ENCODE data around the gene FNIP1. TPM values are rescaled to one million over a fixed set of nuclear protein-coding genes. Genes with fewer than 3 reads are reported as not detected.
"Not testable (repeated sequence)": the region's sequence is repeated elsewhere in the genome, so short reads cannot be mapped to it uniquely, and the experiment has no call there.

The FNIP1 gene
- total and polyA plus RNA-seq, 9 of the 15 experiments (the other 6 are each of a cell fraction or from before 2014, with no cell fraction given), result 5.0 to 32.8 (median 18.4) TPM

- TF ChIP-seq NFIC (IDR thresholded peaks at IDR 0.05), result 0 out of 2 replicates have a peak, but pooled peaks have one; percentile 13
- H3K9me3 ChIP-seq (replicated peaks; ENCODE audit: control insufficient read depth, insufficient read depth, low read depth, low read length); intact Hi-C loops (cut with micrococcal nuclease); H3K27me3 ChIP-seq (ENCODE audit: control insufficient read depth in 2 of 2, insufficient read depth in 2 of 2, low read length in 2 of 2); H3K79me2 ChIP-seq (ENCODE audit: control insufficient read depth, insufficient read depth, low read length); H3K27ac ChIP-seq (ENCODE audit: extremely low read depth, low read depth, low read length); H2AFZ ChIP-seq (ENCODE audit: low read depth, low read length); in situ Hi-C loops (cut with MboI); DNase-seq (ENCODE audit: extremely low read depth in 1 of 4, low spot score in 3 of 4); H3K9ac ChIP-seq (ENCODE audit: insufficient read depth in 1 of 2, low read depth in 2 of 2, low read length in 2 of 2); ATAC-seq; CTCF ChIA-PET (ENCODE audit: low intra/inter-chr PET ratio); H3K4me3 ChIP-seq; FAIRE-seq; H4K20me1 ChIP-seq (replicated peaks; ENCODE audit: control insufficient read depth, insufficient read depth, low read length); H3K9me1 ChIP-seq (ENCODE audit: control insufficient read depth, insufficient read depth, low read length); H3K4me1 ChIP-seq (replicated peaks in 1 of 2; ENCODE audit: control insufficient read depth in 2 of 2, insufficient read depth in 2 of 2, low read length in 2 of 2); BruUV-seq (replicated peaks); H3K4me2 ChIP-seq (ENCODE audit: insufficient read depth, low read length): not testable (repeated sequence)
- POLR2A ChIA-PET, result interaction anchor here (1.5 kb wide), 1 partner anchor 13 kb away, joined by 3 read pairs; no protein-coding TSS in a partner anchor
- H3K36me3 ChIP-seq (ENCODE audit: control insufficient read depth, insufficient read depth, low read length), result peaks cover 37% of the 10 kb centered on the region
These were observed 72.7 kb downstream of the FNIP1 start for GRCh38 chr5:131724089-131724488.

GRCh38 chr5:131720714-131721113 lies 76.1 kb downstream of the FNIP1 start:
- in situ Hi-C loops (cut with MboI) (no loop called here), intact Hi-C loops (cut with micrococcal nuclease) (no loop called here)
- no peaks in the 10 kb centered on the region for H4K20me1 ChIP-seq (replicated peaks; ENCODE audit: control insufficient read depth, insufficient read depth, low read length)
- H3K36me3 ChIP-seq (ENCODE audit: control insufficient read depth, insufficient read depth, low read length), result peaks cover 54% of the 10 kb centered on the region
- H3K27me3 ChIP-seq (ENCODE audit: control insufficient read depth in 2 of 2, insufficient read depth in 2 of 2, low read length in 2 of 2), result no peaks in the 10 kb centered on the region
- H3K4me3 ChIP-seq, result no peak overlapping the region
- CTCF ChIA-PET (ENCODE audit: low intra/inter-chr PET ratio), result interaction anchor here (0.6 kb wide), 1 partner anchor 12 kb away, joined by 3 read pairs; no protein-coding TSS in a partner anchor
- no peak overlapping the region for H2AFZ ChIP-seq (ENCODE audit: low read depth, low read length)
- no peak overlapping the region for H3K27ac ChIP-seq (ENCODE audit: extremely low read depth, low read depth, low read length)
- no peak overlapping the region for H3K9ac ChIP-seq (ENCODE audit: insufficient read depth in 1 of 2, low read depth in 2 of 2, low read length in 2 of 2)
- no peaks in the 10 kb centered on the region for H3K9me3 ChIP-seq (replicated peaks; ENCODE audit: control insufficient read depth, insufficient read depth, low read depth, low read length)
- POLR2A ChIA-PET, result interaction anchor here (0.6 to 1.9 kb wide), 2 partner anchors 10 to 328 kb away, joined by 3 to 8 read pairs; no protein-coding TSS in a partner anchor
- H3K9me1 ChIP-seq (ENCODE audit: control insufficient read depth, insufficient read depth, low read length), result no peaks in the 10 kb centered on the region
- ATAC-seq (no peak), DNase-seq (ENCODE audit: extremely low read depth in 1 of 4, low spot score in 3 of 4) (no peak), FAIRE-seq (no peak)
- H3K4me1 ChIP-seq (replicated peaks in 1 of 2; ENCODE audit: control insufficient read depth in 2 of 2, insufficient read depth in 2 of 2, low read length in 2 of 2), result no peaks in the 10 kb centered on the region
- BruUV-seq (replicated peaks), result no TSS peak
- no peak overlapping the region for H3K4me2 ChIP-seq (ENCODE audit: insufficient read depth, low read length)
- 47% methylated on average over 1 of the region's 1 CpG for WGBS (ENCODE audit: insufficient coverage, low coverage, missing lambda C conversion rate)
- 0 out of 3 replicates have a peak, but pooled peaks cover 2% of the 10 kb centered on the region for H3K79me2 ChIP-seq (ENCODE audit: control insufficient read depth, insufficient read depth, low read length)
- TF ChIP-seq, protein P1, sequence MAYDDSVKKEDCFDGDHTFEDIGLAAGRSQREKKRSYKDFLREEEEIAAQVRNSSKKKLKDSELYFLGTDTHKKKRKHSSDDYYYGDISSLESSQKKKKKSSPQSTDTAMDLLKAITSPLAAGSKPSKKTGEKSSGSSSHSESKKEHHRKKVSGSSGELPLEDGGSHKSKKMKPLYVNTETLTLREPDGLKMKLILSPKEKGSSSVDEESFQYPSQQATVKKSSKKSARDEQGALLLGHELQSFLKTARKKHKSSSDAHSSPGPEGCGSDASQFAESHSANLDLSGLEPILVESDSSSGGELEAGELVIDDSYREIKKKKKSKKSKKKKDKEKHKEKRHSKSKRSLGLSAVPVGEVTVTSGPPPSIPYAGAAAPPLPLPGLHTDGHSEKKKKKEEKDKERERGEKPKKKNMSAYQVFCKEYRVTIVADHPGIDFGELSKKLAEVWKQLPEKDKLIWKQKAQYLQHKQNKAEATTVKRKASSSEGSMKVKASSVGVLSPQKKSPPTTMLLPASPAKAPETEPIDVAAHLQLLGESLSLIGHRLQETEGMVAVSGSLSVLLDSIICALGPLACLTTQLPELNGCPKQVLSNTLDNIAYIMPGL (CRISPR knock-in tag; IDR thresholded peaks at IDR 0.05), result no peak
- TF ChIP-seq, protein P2, sequence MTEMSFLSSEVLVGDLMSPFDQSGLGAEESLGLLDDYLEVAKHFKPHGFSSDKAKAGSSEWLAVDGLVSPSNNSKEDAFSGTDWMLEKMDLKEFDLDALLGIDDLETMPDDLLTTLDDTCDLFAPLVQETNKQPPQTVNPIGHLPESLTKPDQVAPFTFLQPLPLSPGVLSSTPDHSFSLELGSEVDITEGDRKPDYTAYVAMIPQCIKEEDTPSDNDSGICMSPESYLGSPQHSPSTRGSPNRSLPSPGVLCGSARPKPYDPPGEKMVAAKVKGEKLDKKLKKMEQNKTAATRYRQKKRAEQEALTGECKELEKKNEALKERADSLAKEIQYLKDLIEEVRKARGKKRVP (CRISPR knock-in tag; IDR thresholded peaks at IDR 0.05), result no peak
- TF ChIP-seq SFPQ (IDR thresholded peaks at IDR 0.05; ENCODE audit: low read depth, low read length), result no peak
- TF ChIP-seq ZNF253 (CRISPR knock-in tag; conservative IDR thresholded peaks at IDR 0.05), result no peak
- TF ChIP-seq, protein P3, sequence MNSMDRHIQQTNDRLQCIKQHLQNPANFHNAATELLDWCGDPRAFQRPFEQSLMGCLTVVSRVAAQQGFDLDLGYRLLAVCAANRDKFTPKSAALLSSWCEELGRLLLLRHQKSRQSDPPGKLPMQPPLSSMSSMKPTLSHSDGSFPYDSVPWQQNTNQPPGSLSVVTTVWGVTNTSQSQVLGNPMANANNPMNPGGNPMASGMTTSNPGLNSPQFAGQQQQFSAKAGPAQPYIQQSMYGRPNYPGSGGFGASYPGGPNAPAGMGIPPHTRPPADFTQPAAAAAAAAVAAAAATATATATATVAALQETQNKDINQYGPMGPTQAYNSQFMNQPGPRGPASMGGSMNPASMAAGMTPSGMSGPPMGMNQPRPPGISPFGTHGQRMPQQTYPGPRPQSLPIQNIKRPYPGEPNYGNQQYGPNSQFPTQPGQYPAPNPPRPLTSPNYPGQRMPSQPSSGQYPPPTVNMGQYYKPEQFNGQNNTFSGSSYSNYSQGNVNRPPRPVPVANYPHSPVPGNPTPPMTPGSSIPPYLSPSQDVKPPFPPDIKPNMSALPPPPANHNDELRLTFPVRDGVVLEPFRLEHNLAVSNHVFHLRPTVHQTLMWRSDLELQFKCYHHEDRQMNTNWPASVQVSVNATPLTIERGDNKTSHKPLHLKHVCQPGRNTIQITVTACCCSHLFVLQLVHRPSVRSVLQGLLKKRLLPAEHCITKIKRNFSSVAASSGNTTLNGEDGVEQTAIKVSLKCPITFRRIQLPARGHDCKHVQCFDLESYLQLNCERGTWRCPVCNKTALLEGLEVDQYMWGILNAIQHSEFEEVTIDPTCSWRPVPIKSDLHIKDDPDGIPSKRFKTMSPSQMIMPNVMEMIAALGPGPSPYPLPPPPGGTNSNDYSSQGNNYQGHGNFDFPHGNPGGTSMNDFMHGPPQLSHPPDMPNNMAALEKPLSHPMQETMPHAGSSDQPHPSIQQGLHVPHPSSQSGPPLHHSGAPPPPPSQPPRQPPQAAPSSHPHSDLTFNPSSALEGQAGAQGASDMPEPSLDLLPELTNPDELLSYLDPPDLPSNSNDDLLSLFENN (IDR thresholded peaks at IDR 0.05; ENCODE audit: low read depth in 2 of 2, low read length in 2 of 2), result no peak

Data from K562 (cell line).